GM12873 (cell line): ENCODE data around the gene CYFIP1.

Experiments used
- TF ChIP-seq, protein P1 (sequence below): IDR thresholded peaks from 2 replicates; pipeline ENCODE4 v1.5.1; 2012; ENCODE audit warnings: low read depth, mild to moderate bottlenecking, moderate library complexity, low read length, control low read depth; ENCODE audit not compliant: insufficient read depth; ENCODE audit errors: missing control alignments

The CYFIP1 gene

GRCh38 chr15:22939051-22939450, 41.1 kb downstream of the CYFIP1 start:
- TF ChIP-seq, protein P1, sequence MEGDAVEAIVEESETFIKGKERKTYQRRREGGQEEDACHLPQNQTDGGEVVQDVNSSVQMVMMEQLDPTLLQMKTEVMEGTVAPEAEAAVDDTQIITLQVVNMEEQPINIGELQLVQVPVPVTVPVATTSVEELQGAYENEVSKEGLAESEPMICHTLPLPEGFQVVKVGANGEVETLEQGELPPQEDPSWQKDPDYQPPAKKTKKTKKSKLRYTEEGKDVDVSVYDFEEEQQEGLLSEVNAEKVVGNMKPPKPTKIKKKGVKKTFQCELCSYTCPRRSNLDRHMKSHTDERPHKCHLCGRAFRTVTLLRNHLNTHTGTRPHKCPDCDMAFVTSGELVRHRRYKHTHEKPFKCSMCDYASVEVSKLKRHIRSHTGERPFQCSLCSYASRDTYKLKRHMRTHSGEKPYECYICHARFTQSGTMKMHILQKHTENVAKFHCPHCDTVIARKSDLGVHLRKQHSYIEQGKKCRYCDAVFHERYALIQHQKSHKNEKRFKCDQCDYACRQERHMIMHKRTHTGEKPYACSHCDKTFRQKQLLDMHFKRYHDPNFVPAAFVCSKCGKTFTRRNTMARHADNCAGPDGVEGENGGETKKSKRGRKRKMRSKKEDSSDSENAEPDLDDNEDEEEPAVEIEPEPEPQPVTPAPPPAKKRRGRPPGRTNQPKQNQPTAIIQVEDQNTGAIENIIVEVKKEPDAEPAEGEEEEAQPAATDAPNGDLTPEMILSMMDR = no peak

DNA sequence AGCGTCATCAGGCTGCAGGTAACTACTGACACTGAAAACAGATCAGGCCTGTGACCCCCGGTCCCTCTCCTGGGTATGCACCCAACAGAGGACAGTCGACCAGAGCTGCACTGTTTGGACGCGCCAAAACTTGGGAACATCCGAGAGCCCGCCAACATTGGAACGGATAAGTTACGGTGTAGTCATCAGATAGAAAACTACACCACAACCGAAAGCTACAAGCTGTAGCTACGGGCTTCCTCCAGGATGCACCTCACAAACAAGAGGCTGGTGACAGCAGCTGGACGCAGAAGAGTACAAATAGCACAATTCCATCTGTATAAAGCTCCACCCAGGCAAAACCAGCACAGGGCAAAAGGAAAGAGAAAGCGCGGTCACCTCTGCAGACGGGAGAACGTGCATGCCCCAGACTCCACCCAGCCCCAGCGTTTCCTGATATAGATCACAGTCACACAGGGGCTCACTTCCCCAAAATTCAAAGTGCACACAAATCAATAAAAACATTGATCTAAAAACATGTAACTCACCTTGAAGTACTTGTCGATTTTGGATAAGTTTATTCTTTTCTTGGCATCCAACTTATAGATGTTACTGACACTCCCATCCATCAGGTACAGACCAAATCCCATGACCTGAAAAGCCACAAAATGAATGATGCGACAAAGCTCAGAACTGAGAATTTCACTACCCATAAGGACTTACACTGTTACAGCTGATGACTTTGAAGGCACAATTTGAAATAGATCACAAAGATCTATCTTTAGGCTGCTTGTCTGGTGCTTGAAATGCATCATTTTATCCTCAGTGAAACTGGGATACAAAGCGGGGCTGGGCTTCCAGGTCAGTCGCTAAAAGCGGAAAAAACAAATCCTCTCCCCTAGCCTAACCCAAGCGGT, 43.3 kb downstream of the CYFIP1 start:
- TF ChIP-seq, protein P1 = no peak

DNA sequence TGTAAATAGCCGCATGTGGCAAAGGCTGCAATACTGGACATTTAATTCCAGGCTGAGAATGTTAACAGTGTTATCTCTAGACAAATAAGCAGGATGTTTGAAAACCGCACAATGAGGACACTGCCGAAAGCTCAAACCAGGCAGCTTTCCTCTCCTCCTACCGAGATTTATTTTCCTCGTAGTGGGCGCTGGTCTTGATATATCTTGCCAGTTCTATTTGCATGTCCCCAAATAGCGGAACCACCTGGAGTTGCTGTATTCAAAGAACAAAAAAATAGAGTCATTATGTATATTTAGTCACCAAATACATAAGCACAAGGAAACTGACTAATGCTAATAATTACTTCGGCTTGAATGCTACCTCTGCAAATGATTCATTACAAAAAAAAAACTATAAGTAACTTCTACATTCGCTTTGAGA, 46.5 kb downstream of the CYFIP1 start:
- TF ChIP-seq, protein P1 = no peak

DNA sequence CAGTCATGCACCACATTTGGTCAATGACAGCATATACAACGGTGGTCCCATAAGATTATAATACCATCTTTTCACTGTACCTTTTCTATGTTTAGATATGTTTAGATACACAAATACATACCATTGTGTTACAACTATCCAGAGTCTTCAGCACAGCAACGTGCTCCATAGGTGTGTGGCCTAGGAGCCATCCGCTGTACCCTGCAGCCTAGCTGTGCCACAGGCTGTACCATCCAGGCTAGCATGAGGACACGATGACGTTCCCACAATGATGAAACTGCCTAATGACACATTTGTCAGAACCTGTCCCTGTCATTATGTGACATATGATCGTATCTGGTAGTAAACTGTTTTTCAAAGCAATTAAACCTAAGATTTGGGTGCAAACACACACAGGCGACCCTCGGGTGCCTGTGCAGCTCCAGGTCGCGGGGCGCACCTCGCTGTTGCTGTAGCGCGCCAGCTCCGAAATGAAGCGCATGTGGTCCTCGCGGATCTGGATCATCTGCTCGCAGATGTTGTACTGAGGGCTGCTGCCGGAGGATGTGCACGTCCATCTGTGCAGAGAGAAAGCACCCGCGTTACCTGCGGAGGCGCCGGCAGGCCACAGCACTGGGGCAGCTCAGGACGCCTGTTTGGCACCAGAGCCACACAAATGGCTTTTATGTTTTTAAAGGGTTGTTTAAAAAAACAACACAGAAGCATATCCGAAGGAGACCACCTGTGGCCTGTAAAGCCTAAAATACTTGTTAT, 48.2 kb downstream of the CYFIP1 start:
- TF ChIP-seq, protein P1 = no peak

GRCh38 chr15:22930782-22931484, 49.2 kb downstream of the CYFIP1 start:
- TF ChIP-seq, protein P1 = no peak

DNA sequence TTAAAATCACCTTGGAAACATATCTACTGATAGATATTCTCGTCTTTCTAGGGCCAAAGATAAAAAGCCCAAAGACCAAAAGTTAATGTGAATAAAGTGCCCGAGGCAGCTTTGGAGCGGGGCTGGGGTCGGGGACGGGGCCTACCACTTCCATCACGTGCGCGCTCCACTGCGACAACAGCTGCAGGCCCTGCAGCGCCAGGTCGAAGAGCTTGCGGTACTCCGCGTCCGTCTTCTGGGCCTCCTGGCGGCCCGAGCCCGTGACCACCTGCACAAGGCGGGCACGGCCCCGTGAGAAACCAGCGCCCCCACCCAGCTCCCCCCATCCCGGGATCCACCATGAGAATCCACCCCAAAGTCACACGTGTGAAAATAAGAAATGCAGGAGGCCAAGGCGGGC, 52.4 kb downstream of the CYFIP1 start:
- TF ChIP-seq, protein P1 = no peak

GRCh38 chr15:22925875-22926274, 54.3 kb downstream of the CYFIP1 start:
- TF ChIP-seq, protein P1 = no peak
